WTC11 (cell line): Measurements from ENCODE around the gene BBS9. TPM values are rescaled to one million over a fixed set of nuclear protein-coding genes. Genes with fewer than 3 reads are reported as not detected.

Source experiments
- ATAC-seq: fragments of 200-7000 bp; cut with Tn5 transposase; 2 replicates; pipeline ENCODE4 v1.10.0; 2021; ENCODE audit warnings: mild to moderate bottlenecking, moderate library complexity
- CTCF ChIA-PET: fragments of 300-600 bp; sonication (Branson Sonifier 250); formaldehyde crosslinking; loops from one replicate; lab custom pipeline; 2021; ENCODE audit warnings: antibody characterized with exemption; lab: Charles Lee
- POLR2A ChIA-PET: fragments of 350-600 bp; sonication (Branson Sonifier 250); formaldehyde crosslinking; loops from one replicate; lab custom pipeline; 2021; ENCODE audit warnings: antibody characterized with exemption; lab: Charles Lee
- DNase-seq: peaks from one replicate; pipeline ENCODE4 v3.0.0; 2021; ENCODE audit warnings: low spot score
- H3K27ac Mint-ChIP-seq: 2 replicates; pipeline ENCODE4 v1.8.0; 2021; ENCODE audit warnings: mixed read lengths
- H3K27me3 Mint-ChIP-seq: 2 replicates; pipeline ENCODE4 v1.8.0; 2021; ENCODE audit warnings: low read depth, mild to moderate bottlenecking, moderate library complexity, mixed read lengths
- H3K36me3 Mint-ChIP-seq: 2 replicates; pipeline ENCODE4 v1.8.0; 2021; ENCODE audit warnings: mixed read lengths
- H3K4me1 Mint-ChIP-seq: 2 replicates; pipeline ENCODE4 v1.8.0; 2022; ENCODE audit warnings: mixed read lengths
- H3K4me3 Mint-ChIP-seq: 2 replicates; pipeline ENCODE4 v1.8.0; 2021; ENCODE audit warnings: mild to moderate bottlenecking, moderate library complexity, mixed read lengths
- H3K9me3 Mint-ChIP-seq: 2 replicates; pipeline ENCODE4 v1.8.0; 2021; ENCODE audit warnings: mixed read lengths
- AFF4 ChIP-seq: sonication (generic); formaldehyde crosslinking; IDR thresholded peaks from 2 replicates; pipeline ENCODE4 v1.8.1; 2023; ENCODE audit warnings: mild to moderate bottlenecking, missing genetic modification reagents, borderline replicate concordance
- CBFB ChIP-seq: sonication (generic); formaldehyde crosslinking; IDR thresholded peaks from 2 replicates; pipeline ENCODE4 v1.8.1; 2022; ENCODE audit warnings: mild to moderate bottlenecking, low read depth, missing genetic modification reagents
- CTCF ChIP-seq: fragments of 200-600 bp; IDR thresholded peaks from 2 replicates; pipeline ENCODE4 v1.8.0; 2022; ENCODE audit warnings: antibody characterized with exemption
- ETV6 ChIP-seq: sonication (generic); formaldehyde crosslinking; IDR thresholded peaks from 2 replicates; pipeline ENCODE4 v1.8.1; 2022; ENCODE audit warnings: mild to moderate bottlenecking, missing genetic modification reagents
- FOXJ3 ChIP-seq: sonication (generic); formaldehyde crosslinking; IDR thresholded peaks from 2 replicates; pipeline ENCODE4 v1.9.0; 2021; ENCODE audit warnings: missing genetic modification reagents, mild to moderate bottlenecking, borderline replicate concordance
- FOXP4 ChIP-seq: sonication (generic); formaldehyde crosslinking; IDR thresholded peaks from 2 replicates; pipeline ENCODE4 v1.8.0; 2022; ENCODE audit warnings: mild to moderate bottlenecking, missing genetic modification reagents
- GRHL2 ChIP-seq: fragments of 250-450 bp; sonication (Bioruptor Pico); IDR thresholded peaks from 2 replicates; pipeline ENCODE4 v1.8.0; 2022; ENCODE audit warnings: mild to moderate bottlenecking, moderate library complexity; ENCODE audit not compliant: insufficient replicate concordance, severe bottlenecking
- HMGXB4 ChIP-seq: sonication (generic); formaldehyde crosslinking; IDR thresholded peaks from 2 replicates; pipeline ENCODE4 v1.8.1; 2023; ENCODE audit warnings: mild to moderate bottlenecking, moderate library complexity, missing genetic modification reagents
- NFATC4 ChIP-seq: fragments of 250-450 bp; sonication (Bioruptor Pico); IDR thresholded peaks from 2 replicates; pipeline ENCODE4 v1.9.0; 2021; ENCODE audit warnings: mild to moderate bottlenecking
- NR2C2 ChIP-seq: sonication (generic); formaldehyde crosslinking; IDR thresholded peaks from 2 replicates; pipeline ENCODE4 v1.8.0; 2022; ENCODE audit warnings: mild to moderate bottlenecking, missing genetic modification reagents
- NR3C1 ChIP-seq: sonication (generic); formaldehyde crosslinking; conservative IDR thresholded peaks from 2 replicates; pipeline ENCODE4 v1.8.1; 2023; ENCODE audit warnings: low read depth, mild to moderate bottlenecking, missing genetic modification reagents
- OVOL2 ChIP-seq: fragments of 250-450 bp; sonication (Bioruptor Pico); IDR thresholded peaks from 2 replicates; pipeline ENCODE4 v1.9.0; 2021; ENCODE audit warnings: mild to moderate bottlenecking, borderline replicate concordance
- SP1 ChIP-seq: sonication (generic); formaldehyde crosslinking; conservative IDR thresholded peaks from 2 replicates; pipeline ENCODE4 v1.8.1; 2022; ENCODE audit warnings: missing genetic modification reagents
- TCF7 ChIP-seq: sonication (generic); formaldehyde crosslinking; IDR thresholded peaks from 2 replicates; pipeline ENCODE4 v1.8.0; 2022; ENCODE audit warnings: mild to moderate bottlenecking, low read depth, missing genetic modification reagents, moderate library complexity
- TEAD4 ChIP-seq: sonication (generic); formaldehyde crosslinking; IDR thresholded peaks from 2 replicates; pipeline ENCODE4 v1.8.0; 2022; ENCODE audit warnings: mild to moderate bottlenecking, missing genetic modification reagents
- ZSCAN18 ChIP-seq: fragments of 250-450 bp; sonication (Bioruptor Pico); IDR thresholded peaks from 2 replicates; pipeline ENCODE4 v2.1.2; 2022; ENCODE audit warnings: mild to moderate bottlenecking, moderate library complexity
- total RNA-seq: library from RNA; stranded (reverse); gene quantifications from 3 replicates; pipeline ENCODE4 v1.2.3, GENCODE V29; 2021

Gene BBS9
- total RNA-seq, 1 experiment from 2014 or later: 56.6 TPM

GRCh38 chr7:33177876-33178275 lies 48.5 kb downstream of the BBS9 start (continued):
- TF ChIP-seq FOXP4 (CRISPR knock-in tag): no peak
- no peak for TF ChIP-seq CBFB (CRISPR knock-in tag)
- TF ChIP-seq ZSCAN18 (CRISPR knock-in tag): no peak
- no peak for TF ChIP-seq CTCF
- TF ChIP-seq TCF7: no peak
- TF ChIP-seq HMGXB4: no peak

- Mint-ChIP-seq H3K36me3 (peaks cover 14% of the 10 kb centered on the region), H3K4me1 (no peaks in the 10 kb centered on the region), H3K9me3 (peaks cover 14% of the 10 kb centered on the region), H3K4me3 (no peak overlapping the region), H3K27me3 (no peaks in the 10 kb centered on the region), H3K27ac (no peak overlapping the region)
- no peak for DNase-seq
- no peak for TF ChIP-seq TEAD4 (CRISPR knock-in tag)
- no peak for TF ChIP-seq OVOL2 (CRISPR knock-in tag)
- no peak for TF ChIP-seq NR2C2
- no peak for TF ChIP-seq SP1 (CRISPR knock-in tag)
- no peak for TF ChIP-seq ETV6 (CRISPR knock-in tag)
- no peak for TF ChIP-seq NR3C1 (CRISPR knock-in tag)
- no peak for TF ChIP-seq AFF4 (CRISPR knock-in tag)
- no peak for TF ChIP-seq FOXJ3 (CRISPR knock-in tag)
- TF ChIP-seq ZSCAN18 (CRISPR knock-in tag): no peak
- no peak for TF ChIP-seq GRHL2 (CRISPR knock-in tag)
- no peak for TF ChIP-seq NFATC4 (CRISPR knock-in tag)
- ATAC-seq: no peak
- ChIA-PET POLR2A (no interaction called here), CTCF (no interaction called here)
Observed at GRCh38 chr7:33179519-33179918, 50.2 kb downstream of the BBS9 start.
